ENCODE data around the gene AJAP1. TPM values are rescaled to one million over a fixed set of nuclear protein-coding genes. Genes with fewer than 3 reads are reported as not detected.
A peak's percentile ranks its signal among the peaks of the same experiment; 100 is the strongest.

Gene AJAP1
- total and polyA plus RNA-seq, 10 of the 15 experiments (the other 5 are each of a cell fraction or from before 2014, with no cell fraction given), result not detected

- TF ChIP-seq CUX1 (IDR thresholded peaks at IDR 0.05; ENCODE audit: insufficient replicate concordance, low read depth, low read length), result no peak
- TF ChIP-seq NR2F1 (conservative IDR thresholded peaks at IDR 0.05), result no peak
- TF ChIP-seq REST (IDR thresholded peaks at IDR 0.05; ENCODE audit: low read depth, low read length), result no peak
- TF ChIP-seq, protein P1, sequence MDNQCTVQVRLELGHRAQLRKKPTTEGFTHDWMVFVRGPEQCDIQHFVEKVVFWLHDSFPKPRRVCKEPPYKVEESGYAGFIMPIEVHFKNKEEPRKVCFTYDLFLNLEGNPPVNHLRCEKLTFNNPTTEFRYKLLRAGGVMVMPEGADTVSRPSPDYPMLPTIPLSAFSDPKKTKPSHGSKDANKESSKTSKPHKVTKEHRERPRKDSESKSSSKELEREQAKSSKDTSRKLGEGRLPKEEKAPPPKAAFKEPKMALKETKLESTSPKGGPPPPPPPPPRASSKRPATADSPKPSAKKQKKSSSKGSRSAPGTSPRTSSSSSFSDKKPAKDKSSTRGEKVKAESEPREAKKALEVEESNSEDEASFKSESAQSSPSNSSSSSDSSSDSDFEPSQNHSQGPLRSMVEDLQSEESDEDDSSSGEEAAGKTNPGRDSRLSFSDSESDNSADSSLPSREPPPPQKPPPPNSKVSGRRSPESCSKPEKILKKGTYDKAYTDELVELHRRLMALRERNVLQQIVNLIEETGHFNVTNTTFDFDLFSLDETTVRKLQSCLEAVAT (IDR thresholded peaks at IDR 0.05), result no peak
- TF ChIP-seq MYC (IDR thresholded peaks at IDR 0.05; ENCODE audit: insufficient read depth, insufficient read length, insufficient replicate concordance, low read length, severe bottlenecking), result no peak
- TF ChIP-seq NFYA (IDR thresholded peaks at IDR 0.05; ENCODE audit: borderline replicate concordance, low read depth, low read length), result no peak
- no peak for TF ChIP-seq STAT3 (IDR thresholded peaks at IDR 0.05; ENCODE audit: low read depth, low read length)
- TF ChIP-seq CBFB (IDR thresholded peaks at IDR 0.05; ENCODE audit: low read depth), result no peak
- no peak for TF ChIP-seq SRF (IDR thresholded peaks at IDR 0.05; ENCODE audit: low read depth in 2 of 2, low read length in 2 of 2)
- no peak for TF ChIP-seq MAX (IDR thresholded peaks at IDR 0.05; ENCODE audit: low read depth, low read length)
- TF ChIP-seq, protein P2, sequence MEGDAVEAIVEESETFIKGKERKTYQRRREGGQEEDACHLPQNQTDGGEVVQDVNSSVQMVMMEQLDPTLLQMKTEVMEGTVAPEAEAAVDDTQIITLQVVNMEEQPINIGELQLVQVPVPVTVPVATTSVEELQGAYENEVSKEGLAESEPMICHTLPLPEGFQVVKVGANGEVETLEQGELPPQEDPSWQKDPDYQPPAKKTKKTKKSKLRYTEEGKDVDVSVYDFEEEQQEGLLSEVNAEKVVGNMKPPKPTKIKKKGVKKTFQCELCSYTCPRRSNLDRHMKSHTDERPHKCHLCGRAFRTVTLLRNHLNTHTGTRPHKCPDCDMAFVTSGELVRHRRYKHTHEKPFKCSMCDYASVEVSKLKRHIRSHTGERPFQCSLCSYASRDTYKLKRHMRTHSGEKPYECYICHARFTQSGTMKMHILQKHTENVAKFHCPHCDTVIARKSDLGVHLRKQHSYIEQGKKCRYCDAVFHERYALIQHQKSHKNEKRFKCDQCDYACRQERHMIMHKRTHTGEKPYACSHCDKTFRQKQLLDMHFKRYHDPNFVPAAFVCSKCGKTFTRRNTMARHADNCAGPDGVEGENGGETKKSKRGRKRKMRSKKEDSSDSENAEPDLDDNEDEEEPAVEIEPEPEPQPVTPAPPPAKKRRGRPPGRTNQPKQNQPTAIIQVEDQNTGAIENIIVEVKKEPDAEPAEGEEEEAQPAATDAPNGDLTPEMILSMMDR (IDR thresholded peaks at IDR 0.05 in 2 of 3, conservative IDR thresholded peaks at IDR 0.05 in 1 of 3; ENCODE audit: control insufficient read depth in 2 of 3, extremely low read depth in 1 of 3, insufficient read depth in 1 of 3, low read depth in 3 of 3, low read length in 3 of 3), result peak in 2 of 3 experiments; percentile 7 to 29; a peak in 1 of 6 replicates
- TF ChIP-seq ETV6 (conservative IDR thresholded peaks at IDR 0.05 in 1 of 2, IDR thresholded peaks at IDR 0.05 in 1 of 2; ENCODE audit: borderline replicate concordance in 1 of 2, low read depth in 1 of 2), result peak in 1 of 2 experiments; percentile 53; a peak in 1 of 4 replicates
- TF ChIP-seq, protein P3, sequence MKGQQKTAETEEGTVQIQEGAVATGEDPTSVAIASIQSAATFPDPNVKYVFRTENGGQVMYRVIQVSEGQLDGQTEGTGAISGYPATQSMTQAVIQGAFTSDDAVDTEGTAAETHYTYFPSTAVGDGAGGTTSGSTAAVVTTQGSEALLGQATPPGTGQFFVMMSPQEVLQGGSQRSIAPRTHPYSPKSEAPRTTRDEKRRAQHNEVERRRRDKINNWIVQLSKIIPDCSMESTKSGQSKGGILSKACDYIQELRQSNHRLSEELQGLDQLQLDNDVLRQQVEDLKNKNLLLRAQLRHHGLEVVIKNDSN (IDR thresholded peaks at IDR 0.05; ENCODE audit: borderline replicate concordance, extremely low read length, insufficient read depth, low read depth, low read length), result no peak
Observed at GRCh38 chr1:4796161-4797015, 142.0 kb downstream of the AJAP1 start (continued).
